Gastrocnemius medialis (tissue), 4 donors: ENCODE measurements around the gene FCRL5. TPM values are rescaled to one million over a fixed set of nuclear protein-coding genes. Genes with fewer than 3 reads are reported as not detected.
A peak's percentile ranks its signal among the peaks of the same experiment; 100 is the strongest.

ENCODE experiments used
- ATAC-seq, 2 donors: fragments of 150-250 bp; one replicate each; pipeline ENCODE4 v1.9.1; 2016
- DNase-seq, 2 donors: peaks; one replicate each; pipeline ENCODE4 v3.0.0-alpha.2; 2019
- H3K27ac ChIP-seq, 4 donors: fragments of 200-600 bp; sonication (generic); 1 replicate in 1 of 4; 2 replicates in 3 of 4; pipeline ENCODE4 v1.5.1; 2016 to 2018; ENCODE audit warnings: mild to moderate bottlenecking in 2 of 4, moderate library complexity in 1 of 4
- H3K27me3 ChIP-seq, 3 donors: fragments of 200-600 bp; sonication (generic) in 2 of 3; 1 replicate in 1 of 3; 2 replicates in 2 of 3; pipeline versions ENCODE4 v1.5.1 to v1.6.0; 2016 to 2019; ENCODE audit warnings: mild to moderate bottlenecking in 1 of 3, moderate library complexity in 1 of 3
- H3K36me3 ChIP-seq, 2 donors: fragments of 200-600 bp; sonication (generic) in 1 of 2; one replicate each; pipeline ENCODE4 v1.5.1; 2017 to 2018
- H3K4me1 ChIP-seq, 2 donors: fragments of 200-600 bp; sonication (generic) in 1 of 2; one replicate each; pipeline ENCODE4 v1.5.1; 2016 to 2017; ENCODE audit warnings: mild to moderate bottlenecking in 2 of 2
- H3K4me3 ChIP-seq, 4 donors: fragments of 200-600 bp; sonication (generic) in 3 of 4; 1 replicate in 1 of 4; 2 replicates in 3 of 4; pipeline ENCODE4 v1.5.1; 2016 to 2019; ENCODE audit warnings: mild to moderate bottlenecking in 2 of 4
- H3K9me3 ChIP-seq, 3 donors: fragments of 200-600 bp; sonication (generic) in 2 of 3; 1 replicate in 1 of 3; 2 replicates in 2 of 3; pipeline ENCODE4 v1.5.1; 2016 to 2019
- POLR2A ChIP-seq, 2 donors: fragments of 450-650 bp; IDR thresholded peaks; one replicate each; pipeline ENCODE4 v1.6.1; 2017; ENCODE audit warnings: antibody characterized with exemption in 2 of 2, mild to moderate bottlenecking in 2 of 2, moderate library complexity in 2 of 2
- in situ Hi-C, 4 donors: fragments of 200-750 bp; cut with MboI; loops; one replicate each; pipeline versions ENCODE4 v1.15.0 to v1.8.0; 2017; ENCODE audit warnings: low sequenced_read_pairs in 4 of 4
- intact Hi-C: fragments of 100-400 bp; cut with DNase I; formaldehyde crosslinking; loops from one replicate; pipeline ENCODE4 v1.15.1; 2023; ENCODE audit warnings: low total_unique reads
- total RNA-seq, 4 donors: library from RNA; depleted of rRNA; stranded (reverse); fragments of >200 nt; gene quantifications; one replicate each; pipeline versions ENCODE4 v1.1.0 to v1.2.3, GENCODE V29; 2016
- TF ChIP-seq, protein P1 (sequence below), 5 experiments: fragments of 450-650 bp in 3 of 5; fragments of 200-600 bp in 2 of 5; sonication (generic) in 2 of 5; IDR thresholded peaks in 4 of 5; conservative IDR thresholded peaks in 1 of 5; 1 replicate in 4 of 5; 2 replicates in 1 of 5; pipeline ENCODE4 v1.5.1; 2016 to 2019; ENCODE audit warnings: antibody characterized with exemption in 5 of 5, mild to moderate bottlenecking in 3 of 5, moderate library complexity in 3 of 5

Gene FCRL5
- total RNA-seq, 4 donors from 2014 or later = not detected

DNA sequence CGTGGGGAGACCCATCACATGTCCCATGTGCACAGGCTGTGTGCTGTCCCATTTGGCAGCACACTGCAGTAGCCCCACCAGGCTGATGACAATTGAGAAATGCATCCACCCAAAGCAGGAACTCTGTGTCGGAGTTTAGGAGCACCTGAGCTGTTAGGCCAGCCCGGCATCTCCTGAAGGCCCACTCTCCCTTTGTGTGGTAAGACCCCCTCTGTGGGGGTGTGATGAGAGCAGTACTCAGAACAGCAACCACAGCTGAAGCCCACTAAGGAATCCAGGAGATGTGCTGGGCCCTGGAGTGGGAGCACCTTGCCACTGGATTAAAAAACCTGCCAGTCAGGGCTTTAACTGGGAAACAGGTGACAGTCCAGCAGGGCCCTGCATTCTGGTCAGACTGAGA is 37.2 kb downstream of the FCRL5 start:
- H3K27ac ChIP-seq = no peak overlapping the region
- in situ Hi-C loops (no loop called here), intact Hi-C loops (no loop called here)
- H3K4me1 ChIP-seq = no peaks in the 10 kb centered on the region
- no peaks in the 10 kb centered on the region for H3K36me3 ChIP-seq
- ATAC-seq = no peak
- no peaks in the 10 kb centered on the region for H3K9me3 ChIP-seq
- no peaks in the 10 kb centered on the region for H3K27me3 ChIP-seq
- DNase-seq = no peak
- TF ChIP-seq, protein P1, sequence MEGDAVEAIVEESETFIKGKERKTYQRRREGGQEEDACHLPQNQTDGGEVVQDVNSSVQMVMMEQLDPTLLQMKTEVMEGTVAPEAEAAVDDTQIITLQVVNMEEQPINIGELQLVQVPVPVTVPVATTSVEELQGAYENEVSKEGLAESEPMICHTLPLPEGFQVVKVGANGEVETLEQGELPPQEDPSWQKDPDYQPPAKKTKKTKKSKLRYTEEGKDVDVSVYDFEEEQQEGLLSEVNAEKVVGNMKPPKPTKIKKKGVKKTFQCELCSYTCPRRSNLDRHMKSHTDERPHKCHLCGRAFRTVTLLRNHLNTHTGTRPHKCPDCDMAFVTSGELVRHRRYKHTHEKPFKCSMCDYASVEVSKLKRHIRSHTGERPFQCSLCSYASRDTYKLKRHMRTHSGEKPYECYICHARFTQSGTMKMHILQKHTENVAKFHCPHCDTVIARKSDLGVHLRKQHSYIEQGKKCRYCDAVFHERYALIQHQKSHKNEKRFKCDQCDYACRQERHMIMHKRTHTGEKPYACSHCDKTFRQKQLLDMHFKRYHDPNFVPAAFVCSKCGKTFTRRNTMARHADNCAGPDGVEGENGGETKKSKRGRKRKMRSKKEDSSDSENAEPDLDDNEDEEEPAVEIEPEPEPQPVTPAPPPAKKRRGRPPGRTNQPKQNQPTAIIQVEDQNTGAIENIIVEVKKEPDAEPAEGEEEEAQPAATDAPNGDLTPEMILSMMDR (IDR thresholded peaks at IDR 0.05 in 4 of 5, conservative IDR thresholded peaks at IDR 0.05 in 1 of 5) = no peak
- no peak for TF ChIP-seq POLR2A (IDR thresholded peaks at IDR 0.05)
- H3K4me3 ChIP-seq = no peak overlapping the region

DNA sequence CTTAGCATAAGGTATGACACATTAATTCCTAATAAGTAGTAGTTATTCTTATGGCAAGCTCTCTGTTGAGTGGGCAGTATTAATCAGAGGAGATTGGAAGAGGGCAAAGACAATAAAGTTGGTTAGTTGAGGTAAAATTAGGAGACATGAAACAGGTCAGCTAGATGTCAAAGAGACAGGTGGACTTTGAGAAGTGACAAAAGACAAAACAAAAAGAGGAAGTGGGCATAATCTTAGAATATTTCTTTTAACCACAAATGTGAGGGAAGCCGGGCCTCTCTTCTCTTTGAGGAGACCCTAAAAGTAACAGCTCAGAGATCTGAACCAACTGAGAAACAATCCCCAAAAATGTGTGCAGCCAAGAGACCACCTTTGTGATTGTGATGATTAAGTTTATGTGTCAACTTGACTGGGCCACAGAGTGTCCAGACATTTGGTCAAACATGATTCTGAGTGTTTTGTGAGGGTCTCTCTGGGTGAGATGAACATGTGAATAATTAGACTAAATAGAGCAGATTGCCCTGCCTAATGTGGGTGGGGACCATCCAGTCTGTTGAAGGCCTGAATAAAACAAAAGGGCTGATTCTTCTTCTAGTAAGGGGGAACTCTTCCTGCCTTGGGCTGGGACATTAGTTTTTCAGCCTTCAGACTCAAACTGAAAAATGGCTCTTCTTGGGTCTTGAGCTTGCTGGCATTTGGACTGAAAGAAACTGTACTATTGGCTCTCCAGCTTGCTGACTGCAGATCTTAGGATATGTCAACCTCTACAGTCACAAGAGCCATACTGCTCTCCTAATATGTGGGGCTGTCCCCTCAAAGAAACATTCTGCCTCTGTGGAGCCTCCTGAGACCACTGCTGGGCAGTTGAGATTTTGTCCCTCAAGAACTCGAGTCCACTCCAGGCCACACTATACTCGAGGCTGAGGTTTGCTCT is 40.0 kb downstream of the FCRL5 start:
- no peaks in the 10 kb centered on the region for H3K36me3 ChIP-seq
- ATAC-seq (no peak), DNase-seq (no peak)
- intact Hi-C loops (no loop called here), in situ Hi-C loops (no loop called here)
- no peak for TF ChIP-seq POLR2A (IDR thresholded peaks at IDR 0.05)
- TF ChIP-seq, protein P1 (IDR thresholded peaks at IDR 0.05 in 4 of 5, conservative IDR thresholded peaks at IDR 0.05 in 1 of 5) = no peak
- no peak overlapping the region for H3K4me3 ChIP-seq
- no peaks in the 10 kb centered on the region for H3K27me3 ChIP-seq
- no peaks in the 10 kb centered on the region for H3K4me1 ChIP-seq
- H3K27ac ChIP-seq = no peak overlapping the region
- no peaks in the 10 kb centered on the region for H3K9me3 ChIP-seq

DNA sequence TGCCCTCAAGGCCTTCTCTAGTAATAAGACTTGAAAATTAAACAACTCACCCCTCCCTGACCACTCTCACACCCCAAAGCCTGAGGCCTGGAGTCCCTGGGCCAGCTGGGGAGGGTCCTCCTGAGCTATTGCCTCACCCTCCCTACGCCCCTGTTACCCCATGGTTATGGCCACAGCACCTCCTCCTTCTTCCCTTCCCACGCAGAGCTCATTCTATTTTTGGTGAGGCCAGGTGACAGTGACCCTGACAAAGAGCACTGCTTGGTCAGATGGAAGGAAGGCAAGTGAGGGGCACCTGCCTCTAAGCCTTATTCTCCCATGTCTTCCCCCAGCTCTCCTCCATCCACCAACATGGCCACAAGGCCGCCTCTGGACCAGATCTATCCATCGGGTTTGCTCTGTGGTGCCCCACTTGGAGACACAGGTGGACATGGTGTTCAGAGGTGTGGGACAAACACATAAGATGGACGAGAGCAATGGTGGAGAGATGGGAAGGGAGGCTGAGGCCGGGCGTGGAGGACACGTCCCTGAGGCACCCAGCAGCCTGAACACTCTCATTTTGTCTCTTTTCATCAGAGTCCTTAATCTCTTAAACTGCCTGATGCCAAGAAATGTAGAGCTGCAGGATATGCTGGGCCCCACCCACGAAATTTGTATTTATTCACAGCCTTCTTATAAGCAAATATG is 42.6 kb downstream of the FCRL5 start:
- H3K36me3 ChIP-seq = no peaks in the 10 kb centered on the region
- intact Hi-C loops = no loop called here
- ATAC-seq (no peak), DNase-seq (no peak)
- no peak for TF ChIP-seq POLR2A (IDR thresholded peaks at IDR 0.05)
- TF ChIP-seq, protein P1 (IDR thresholded peaks at IDR 0.05 in 4 of 5, conservative IDR thresholded peaks at IDR 0.05 in 1 of 5) = no peak
- H3K4me1 ChIP-seq = no peaks in the 10 kb centered on the region
- H3K27me3 ChIP-seq = no peaks in the 10 kb centered on the region
- no peaks in the 10 kb centered on the region for H3K9me3 ChIP-seq
- H3K27ac ChIP-seq = no peak overlapping the region
- H3K4me3 ChIP-seq = no peak overlapping the region
- in situ Hi-C loops = no loop called here

DNA sequence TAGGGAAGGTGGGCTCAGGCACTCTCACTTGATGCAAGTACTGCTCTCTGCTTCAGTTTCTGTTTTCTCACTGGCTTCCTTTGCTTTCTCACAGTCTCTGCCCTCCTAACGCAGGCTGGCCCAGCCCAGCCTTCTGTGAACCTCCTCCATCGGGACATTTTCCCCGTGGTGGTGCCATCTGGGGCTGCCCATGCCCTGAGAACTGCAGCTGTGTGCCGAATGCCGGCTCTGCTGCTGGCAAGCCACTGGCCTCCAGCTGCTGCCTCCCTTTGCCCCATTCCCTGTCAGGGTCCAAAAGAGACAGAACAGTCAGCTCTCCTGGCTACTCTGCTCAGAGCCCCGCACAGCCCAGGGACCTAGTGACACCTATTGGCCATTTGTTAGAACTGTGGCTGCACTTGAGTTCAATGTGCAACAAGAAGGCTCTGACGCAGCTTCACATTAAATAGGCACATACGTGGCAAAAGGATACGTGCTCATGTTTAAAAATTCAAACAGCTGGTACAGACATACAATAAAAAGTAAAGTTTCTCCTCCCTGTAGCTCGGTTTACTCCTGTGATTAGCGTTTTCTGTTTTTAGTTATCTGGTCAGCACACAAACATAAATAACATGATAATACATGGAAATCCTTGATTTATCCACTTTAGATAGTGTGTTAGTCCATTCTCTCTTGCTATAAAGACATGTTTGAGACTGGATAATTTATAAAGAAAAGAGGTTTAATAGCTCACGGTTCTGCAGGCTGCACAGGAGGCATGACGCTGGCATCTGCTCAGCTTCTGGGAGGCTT is 46.6 kb downstream of the FCRL5 start:
- no peaks in the 10 kb centered on the region for H3K4me1 ChIP-seq
- TF ChIP-seq POLR2A (IDR thresholded peaks at IDR 0.05) = no peak
- TF ChIP-seq, protein P1 (IDR thresholded peaks at IDR 0.05 in 4 of 5, conservative IDR thresholded peaks at IDR 0.05 in 1 of 5) = peak in 3 of 5 experiments; percentile 26 to 56 (median 28)
- no peak overlapping the region for H3K4me3 ChIP-seq
- H3K36me3 ChIP-seq = no peaks in the 10 kb centered on the region
- H3K9me3 ChIP-seq = no peaks in the 10 kb centered on the region
- in situ Hi-C loops = no loop called here
- ATAC-seq (peak in 1 of 2 donors; percentile 49), DNase-seq (no peak)
- intact Hi-C loops = no loop called here
- H3K27ac ChIP-seq = no peak overlapping the region
- no peaks in the 10 kb centered on the region for H3K27me3 ChIP-seq
